MCF 10A (cell line): ENCODE data around the gene NEO1. TPM values are rescaled to one million over a fixed set of nuclear protein-coding genes. Genes with fewer than 3 reads are reported as not detected.

Source experiments
- BruUV-seq: library from RNA; stranded (reverse); fragments of 400-500 nt; replicated peaks from 2 replicates; lab custom pipeline; 2021; lab: Mats Ljungman, UMichigan
- CTCF ChIA-PET: fragments of 300-600 bp; sonication (Branson Sonifier 250); formaldehyde crosslinking; extraction: SDS; loops from one replicate; lab custom pipeline; 2021; ENCODE audit warnings: antibody characterized with exemption, inconsistent platforms; lab: Yijun Ruan, JAX
- POLR2A ChIA-PET: fragments of 300-600, 350-650 bp; sonication (Branson Sonifier 250); formaldehyde crosslinking; extraction: SDS; loops from one replicate; lab custom pipeline; 2020; ENCODE audit warnings: antibody characterized with exemption, inconsistent platforms; lab: Yijun Ruan, JAX
- DNase-seq: peaks from one replicate; pipeline ENCODE4 v3.0.0-alpha.2; 2018; ENCODE audit not compliant: unreplicated experiment
- H3K27ac Mint-ChIP-seq: one replicate; pipeline ENCODE4 v1.8.0; 2022; ENCODE audit warnings: mild to moderate bottlenecking, low read depth, mixed read lengths; ENCODE audit not compliant: unreplicated experiment
- H3K27me3 Mint-ChIP-seq: one replicate; pipeline ENCODE4 v1.8.0; 2022; ENCODE audit warnings: mixed read lengths; ENCODE audit not compliant: insufficient read depth, unreplicated experiment
- H3K36me3 Mint-ChIP-seq: one replicate; pipeline ENCODE4 v1.8.0; 2022; ENCODE audit warnings: mild to moderate bottlenecking, moderate library complexity, mixed read lengths; ENCODE audit not compliant: insufficient read depth, unreplicated experiment
- H3K4me1 Mint-ChIP-seq: one replicate; pipeline ENCODE4 v1.8.0; 2022; ENCODE audit warnings: mixed read lengths; ENCODE audit not compliant: insufficient read depth, unreplicated experiment
- H3K4me3 Mint-ChIP-seq: one replicate; pipeline ENCODE4 v1.8.0; 2022; ENCODE audit warnings: mild to moderate bottlenecking, moderate library complexity, mixed read lengths; ENCODE audit not compliant: unreplicated experiment
- H3K9me3 Mint-ChIP-seq: one replicate; pipeline ENCODE4 v1.8.0; 2022; ENCODE audit warnings: mixed read lengths; ENCODE audit not compliant: unreplicated experiment
- CTCF ChIP-seq: fragments of 200-600 bp; IDR thresholded peaks from one replicate; pipeline ENCODE4 v1.8.0; 2022; ENCODE audit warnings: antibody characterized with exemption, mild to moderate bottlenecking; ENCODE audit not compliant: unreplicated experiment
- intact Hi-C: fragments of 100-400 bp; cut with micrococcal nuclease; formaldehyde crosslinking; loops from 2 replicates; pipeline ENCODE4 v1.14.1; 2022
- total RNA-seq: library from RNA; stranded (reverse); gene quantifications from 2 replicates; pipeline ENCODE4 v1.2.3, GENCODE V29; 2022

The NEO1 gene
- total RNA-seq, 1 experiment from 2014 or later = 13.2 TPM

GRCh38 chr15:73246439-73246838 is 194.2 kb downstream of the NEO1 start:
- Mint-ChIP-seq H3K4me3 (no peak overlapping the region), H3K4me1 (no peaks in the 10 kb centered on the region), H3K27ac (no peak overlapping the region), H3K9me3 (no peaks in the 10 kb centered on the region), H3K27me3 (no peaks in the 10 kb centered on the region), H3K36me3 (no peaks in the 10 kb centered on the region)
- TF ChIP-seq CTCF = no peak
- POLR2A ChIA-PET = interaction anchor here (1.0 kb wide), 1 partner anchor 13 kb away, joined by 3 read pairs; no protein-coding TSS in a partner anchor
- no peak for DNase-seq
- CTCF ChIA-PET = interaction anchor here (1.0 to 1.5 kb wide), 6 partner anchors 10 to 459 kb away, joined by 3 to 6 read pairs (median 4); no protein-coding TSS in a partner anchor
- intact Hi-C loops = loop anchor here (10.0 kb wide), 1 partner anchor 522 kb away; no protein-coding TSS in a partner anchor
- BruUV-seq = no TSS peak

GRCh38 chr15:73246898-73247297 is 194.6 kb downstream of the NEO1 start:
- ChIA-PET CTCF (interaction anchor here (1.0 to 1.8 kb wide), 8 partner anchors 9 to 459 kb away, joined by 3 to 6 read pairs (median 4); no protein-coding TSS in a partner anchor), POLR2A (interaction anchor here (1.0 kb wide), 1 partner anchor 12 kb away, joined by 3 read pairs; no protein-coding TSS in a partner anchor)
- H3K4me1 Mint-ChIP-seq = no peaks in the 10 kb centered on the region
- no peak overlapping the region for H3K27ac Mint-ChIP-seq
- no peak overlapping the region for H3K4me3 Mint-ChIP-seq
- no peaks in the 10 kb centered on the region for H3K36me3 Mint-ChIP-seq
- no TSS peak for BruUV-seq
- intact Hi-C loops = loop anchor here (10.0 kb wide), 1 partner anchor 522 kb away; no protein-coding TSS in a partner anchor
- H3K27me3 Mint-ChIP-seq = no peaks in the 10 kb centered on the region
- H3K9me3 Mint-ChIP-seq = no peaks in the 10 kb centered on the region
- TF ChIP-seq CTCF = no peak
- DNase-seq = no peak

GRCh38 chr15:73247331-73247730 is 195.1 kb downstream of the NEO1 start:
- no peak overlapping the region for H3K27ac Mint-ChIP-seq
- no peaks in the 10 kb centered on the region for H3K27me3 Mint-ChIP-seq
- ChIA-PET POLR2A (interaction anchor here (1.0 kb wide), 1 partner anchor 12 kb away, joined by 3 read pairs; no protein-coding TSS in a partner anchor), CTCF (interaction anchor here (1.0 to 1.8 kb wide), 3 partner anchors 10 to 457 kb away, joined by 3 to 6 read pairs (median 4); no protein-coding TSS in a partner anchor)
- no peak overlapping the region for H3K4me3 Mint-ChIP-seq
- no peak for DNase-seq
- no peak for TF ChIP-seq CTCF
- intact Hi-C loops = loop anchor here (10.0 kb wide), 1 partner anchor 523 kb away; no protein-coding TSS in a partner anchor
- H3K4me1 Mint-ChIP-seq = no peaks in the 10 kb centered on the region
- no peaks in the 10 kb centered on the region for H3K9me3 Mint-ChIP-seq
- H3K36me3 Mint-ChIP-seq = no peaks in the 10 kb centered on the region
- BruUV-seq = no TSS peak

GRCh38 chr15:73249499-73249898 is 197.2 kb downstream of the NEO1 start:
- no peak overlapping the region for H3K27ac Mint-ChIP-seq
- no peak overlapping the region for H3K4me3 Mint-ChIP-seq
- BruUV-seq = no TSS peak
- intact Hi-C loops = loop anchor here (10.0 kb wide), 1 partner anchor 525 kb away; no protein-coding TSS in a partner anchor
- no peaks in the 10 kb centered on the region for H3K4me1 Mint-ChIP-seq
- no peak for TF ChIP-seq CTCF
- ChIA-PET POLR2A (interaction anchor here (0.9 kb wide), 1 partner anchor 13 kb away, joined by 5 read pairs; no protein-coding TSS in a partner anchor), CTCF (interaction anchor here (0.6 to 2.6 kb wide), 4 partner anchors 8 to 56 kb away, joined by 3 to 9 read pairs (median 4); no protein-coding TSS in a partner anchor)
- no peaks in the 10 kb centered on the region for H3K27me3 Mint-ChIP-seq
- no peaks in the 10 kb centered on the region for H3K9me3 Mint-ChIP-seq
- DNase-seq = no peak
- no peaks in the 10 kb centered on the region for H3K36me3 Mint-ChIP-seq
